Measurements from ENCODE around the gene SPP2. TPM values are rescaled to one million over a fixed set of nuclear protein-coding genes. Genes with fewer than 3 reads are reported as not detected.

SPP2 gene
- total and polyA plus RNA-seq, 8 donors = 0.73 TPM; not detected in 7

GRCh38 chr2:234091432-234091879 lies 41.0 kb downstream of the SPP2 start:
- intact Hi-C loops (cut with DNase I; ENCODE audit: low total_unique reads) = no loop called here
- no peak for TF ChIP-seq CTCF (IDR thresholded peaks at IDR 0.05)
- peak in 1 of 3 donors; percentile 53 for TF ChIP-seq POLR2AphosphoS5 (IDR thresholded peaks at IDR 0.05)
- DNase-seq = peak; percentile 59 to 60
- Histone ChIP-seq H3K27me3 (no peaks in the 10 kb centered on the region), H3K36me3 (no peaks in the 10 kb centered on the region), H3K4me1 (peaks cover 9 to 25% (median 22%) of the 10 kb centered on the region in 4 donors), H3K9me3 (no peaks in the 10 kb centered on the region), H3K27ac (peak overlapping the region; percentile 66 to 88 (median 78)), H3K4me3 (no peak overlapping the region)
- WGBS, 5 donors = 6 to 13% (median 9%) methylated on average over 5 of the region's 5 CpGs

- 7 to 23% (median 16%) methylated on average over 7 of the region's 7 CpGs for WGBS, 5 donors
- H3K27me3 ChIP-seq = no peaks in the 10 kb centered on the region
- peaks cover 9 to 25% (median 22%) of the 10 kb centered on the region in 4 donors for H3K4me1 ChIP-seq
- peak overlapping the region; percentile 66 to 88 (median 78) for H3K27ac ChIP-seq
- H3K36me3 ChIP-seq = no peaks in the 10 kb centered on the region
- peak in 1 of 2 donors; percentile 21 for DNase-seq
- TF ChIP-seq POLR2AphosphoS5 (IDR thresholded peaks at IDR 0.05) (no peak), CTCF (IDR thresholded peaks at IDR 0.05) (no peak), EP300 (IDR thresholded peaks at IDR 0.05) (no peak), POLR2A (IDR thresholded peaks at IDR 0.05) (no peak)
- H3K9me3 ChIP-seq = no peaks in the 10 kb centered on the region
- intact Hi-C loops (cut with DNase I; ENCODE audit: low total_unique reads) = no loop called here
- no peak overlapping the region for H3K4me3 ChIP-seq
These were observed 41.4 kb downstream of the SPP2 start for GRCh38 chr2:234091883-234092282.

GRCh38 chr2:234092344-234092743 lies 41.8 kb downstream of the SPP2 start:
- 72 to 88% (median 77%) methylated on average over 3 of the region's 3 CpGs for WGBS, 5 donors

GRCh38 chr2:234095301-234095700 lies 44.8 kb downstream of the SPP2 start:
- Histone ChIP-seq H3K27ac (no peak overlapping the region), H3K4me3 (no peak overlapping the region), H3K9me3 (no peaks in the 10 kb centered on the region), H3K27me3 (no peaks in the 10 kb centered on the region), H3K36me3 (no peaks in the 10 kb centered on the region), H3K4me1 (peaks cover 9 to 24% (median 22%) of the 10 kb centered on the region in 4 donors)
- WGBS, 5 donors = 81 to 94% (median 85%) methylated on average over 5 of the region's 5 CpGs
- no peak for TF ChIP-seq POLR2AphosphoS5 (IDR thresholded peaks at IDR 0.05)
- no peak for TF ChIP-seq CTCF (IDR thresholded peaks at IDR 0.05)
- TF ChIP-seq EP300 (IDR thresholded peaks at IDR 0.05) = no peak
- TF ChIP-seq POLR2A (IDR thresholded peaks at IDR 0.05) = no peak
- intact Hi-C loops (cut with DNase I; ENCODE audit: low total_unique reads) = no loop called here
- DNase-seq = no peak

More at GRCh38 chr2:234092344-234092743, 41.8 kb downstream of the SPP2 start:
- H3K4me1 ChIP-seq = peaks cover 9 to 25% (median 22%) of the 10 kb centered on the region in 4 donors
- no peaks in the 10 kb centered on the region for H3K36me3 ChIP-seq
- peak overlapping the region in 3 of 5 donors; percentile 61 to 78 (median 66) for H3K27ac ChIP-seq
- no peak overlapping the region for H3K4me3 ChIP-seq
- no peaks in the 10 kb centered on the region for H3K27me3 ChIP-seq
- intact Hi-C loops (cut with DNase I; ENCODE audit: low total_unique reads) = no loop called here
- no peaks in the 10 kb centered on the region for H3K9me3 ChIP-seq
- no peak for DNase-seq
- TF ChIP-seq EP300 (IDR thresholded peaks at IDR 0.05) (no peak), CTCF (IDR thresholded peaks at IDR 0.05) (no peak)

Measured in stomach (tissue), 9 donors.